HepG2 (cell line): ENCODE measurements around the gene F7. TPM values are rescaled to one million over a fixed set of nuclear protein-coding genes. Genes with fewer than 3 reads are reported as not detected.

Source experiments
- ATAC-seq: fragments of 200-7000 bp; cut with Tn5 transposase; 3 replicates; pipeline ENCODE4 v1.9.1; 2020; ENCODE audit warnings: mild to moderate bottlenecking, moderate library complexity
- BruUV-seq: library from RNA; stranded (reverse); fragments of 400-500 nt; replicated peaks from 2 replicates; lab custom pipeline; 2021; lab: Mats Ljungman, UMichigan
- CTCF ChIA-PET: fragments of 300-600 bp; formaldehyde crosslinking; extraction: SDS; loops from one replicate; lab custom pipeline; 2021; ENCODE audit warnings: low total read pairs, inconsistent platforms, low intra/inter-chr PET ratio; lab: Yijun Ruan, JAX
- POLR2A ChIA-PET: fragments of 350-600 bp; sonication (Branson Sonifier 250); formaldehyde crosslinking; loops from one replicate; lab custom pipeline; 2020; ENCODE audit warnings: antibody characterized with exemption, inconsistent platforms; lab: Yijun Ruan, JAX
- DNase-seq: peaks from one replicate; pipeline ENCODE4 v3.0.0-alpha.2; 2015; ENCODE audit warnings: low spot score
- FAIRE-seq: peaks from 3 replicates; lab custom pipeline; 2011; peaks lifted over from hg19 to GRCh38; lab: Jason Lieb, UNC
- H2AFZ ChIP-seq: one replicate; pipeline ENCODE4 v1.6.1; 2011; ENCODE audit warnings: low read length, inconsistent platforms
- H3K27ac ChIP-seq: fragments of 300-600 bp; 3 replicates; pipeline ENCODE4 v1.8.0; 2011; ENCODE audit warnings: mixed run types, mild to moderate bottlenecking, mixed read lengths, low read length, inconsistent platforms; ENCODE audit not compliant: insufficient read depth; ENCODE audit errors: extremely low read length
- H3K27me3 ChIP-seq, 2 experiments: fragments of 200-600 bp in 1 of 2; 2 replicates in 1 of 2; 3 replicates in 1 of 2; pipeline versions ENCODE4 v1.6.0 to v1.8.0; 2011; ENCODE audit warnings: low read length in 2 of 2, mild to moderate bottlenecking in 2 of 2, moderate library complexity in 2 of 2, inconsistent platforms in 1 of 2; ENCODE audit not compliant: insufficient read depth in 2 of 2, control insufficient read depth in 1 of 2
- H3K36me3 ChIP-seq, 2 experiments: fragments of 200-600 bp in 1 of 2; replicated peaks in 1 of 2; 2 replicates in 1 of 2; 3 replicates in 1 of 2; pipeline versions ENCODE4 v1.5.1 to v1.8.0; 2011; ENCODE audit warnings: low read length in 2 of 2, inconsistent platforms in 1 of 2; ENCODE audit not compliant: insufficient read depth in 2 of 2, control insufficient read depth in 1 of 2
- H3K4me1 ChIP-seq: 2 replicates; pipeline ENCODE4 v1.5.1; 2012; ENCODE audit warnings: low read length, inconsistent platforms; ENCODE audit not compliant: insufficient read depth
- H3K4me2 ChIP-seq: 2 replicates; pipeline ENCODE4 v1.6.0; 2011; ENCODE audit warnings: low read depth, low read length, inconsistent platforms
- H3K4me3 ChIP-seq, 3 experiments: fragments of 200-600 bp in 1 of 3; sonication (generic), shearing (Covaris generic) in 1 of 3; replicated peaks in 1 of 3; 2 replicates each; pipeline ENCODE4 v1.5.1; 2011 to 2016; ENCODE audit warnings: low read length in 3 of 3, inconsistent platforms in 2 of 3, low read depth in 2 of 3, mild to moderate bottlenecking in 2 of 3, control low read depth in 1 of 3, mixed read lengths in 1 of 3; ENCODE audit not compliant: insufficient read depth in 1 of 3
- H3K79me2 ChIP-seq: one replicate; pipeline ENCODE4 v1.6.1; 2011; ENCODE audit warnings: low read length, inconsistent platforms; ENCODE audit not compliant: insufficient read depth
- H3K9ac ChIP-seq: 2 replicates; pipeline ENCODE4 v1.6.0; 2011; ENCODE audit warnings: mild to moderate bottlenecking, low read depth, low read length, inconsistent platforms; ENCODE audit not compliant: insufficient read depth
- H3K9me3 ChIP-seq: 2 replicates; pipeline ENCODE4 v1.5.1; 2012; ENCODE audit warnings: mild to moderate bottlenecking, low read length
- H4K20me1 ChIP-seq: 2 replicates; pipeline ENCODE4 v1.6.0; 2011; ENCODE audit warnings: inconsistent platforms, mild to moderate bottlenecking, low read length, moderate library complexity; ENCODE audit not compliant: insufficient read depth
- AGO2 ChIP-seq: fragments of 200-400 bp; formaldehyde crosslinking; optimal IDR thresholded peaks from 2 replicates; pipeline ENCODE3; 2017; ENCODE audit warnings: mild to moderate bottlenecking, low read depth, low read length, moderate library complexity
- HDAC2 ChIP-seq: sonication (generic); formaldehyde crosslinking; IDR thresholded peaks from 2 replicates; pipeline ENCODE4 v1.4.0; 2020; ENCODE audit warnings: missing genetic modification reagents
- ISL2 ChIP-seq: sonication (generic); formaldehyde crosslinking; IDR thresholded peaks from 2 replicates; pipeline ENCODE4 v1.5.0; 2020; ENCODE audit warnings: missing genetic modification reagents
- LCORL ChIP-seq, 2 experiments: fragments of 450-650 bp in 1 of 2; sonication (generic) in 1 of 2; formaldehyde crosslinking in 1 of 2; IDR thresholded peaks; 2 replicates each; pipeline versions ENCODE4 v1.5.0 to v1.6.1; 2017 to 2020; ENCODE audit warnings: antibody characterized with exemption in 1 of 2, missing genetic modification reagents in 1 of 2
- MATR3 ChIP-seq: sonication (generic); formaldehyde crosslinking; IDR thresholded peaks from 2 replicates; pipeline ENCODE4 v1.4.0; 2020; ENCODE audit warnings: missing genetic modification reagents
- MBD4 ChIP-seq: IDR thresholded peaks from 2 replicates; pipeline ENCODE4 v1.6.1; 2012; ENCODE audit warnings: low read length, inconsistent platforms, borderline replicate concordance
- MEIS2 ChIP-seq: sonication (generic); formaldehyde crosslinking; IDR thresholded peaks from 2 replicates; pipeline ENCODE4 v1.9.0; 2021; ENCODE audit warnings: mild to moderate bottlenecking, missing genetic modification reagents
- NFE2L2 ChIP-seq: fragments of 150-350 bp; IDR thresholded peaks from 2 replicates; pipeline ENCODE4 v1.6.1; 2014; ENCODE audit warnings: low read length
- ZEB1 ChIP-seq: IDR thresholded peaks from 2 replicates; pipeline ENCODE4 v1.6.1; 2012; ENCODE audit warnings: mild to moderate bottlenecking, low read depth, inconsistent platforms; ENCODE audit not compliant: insufficient replicate concordance
- ZNF121 ChIP-seq: sonication (generic); formaldehyde crosslinking; IDR thresholded peaks from 2 replicates; pipeline ENCODE4 v1.5.0; 2020; ENCODE audit warnings: mild to moderate bottlenecking, missing genetic modification reagents
- ZNF83 ChIP-seq: sonication (generic); formaldehyde crosslinking; IDR thresholded peaks from 2 replicates; pipeline ENCODE4 v1.4.0; 2020; ENCODE audit warnings: missing genetic modification reagents, mild to moderate bottlenecking, borderline replicate concordance
- WGBS: methylation state at CpG from one replicate; pipeline ENCODE4 v1.1.6; 2017; ENCODE audit warnings: low lambda C conversion rate; 5-methylcytosine and 5-hydroxymethylcytosine counted together
- in situ Hi-C: cut with HindIII; loops from 2 replicates; pipeline ENCODE4 v1.10.0; 2017; ENCODE audit warnings: low pct_unique_long_range_greater_than_20kb; ENCODE audit not compliant: extremely low pct_ligation_motif_present
- intact Hi-C: fragments of 100-400 bp; cut with micrococcal nuclease; formaldehyde crosslinking; loops from one replicate; pipeline ENCODE4 v1.10.0; 2022; ENCODE audit not compliant: unreplicated experiment
- polyA plus RNA-seq, 8 experiments: library from polyadenylated mRNA; depleted of rRNA in 3 of 8; stranded (reverse) in 7 of 8; unstranded in 1 of 8; fragments of >200 nt; fragmentation: Illumina TruSeq in 4 of 8; extraction: Trizol in 4 of 8; gene quantifications; 2 replicates each; pipeline versions ENCODE4 v1.2.1 to v1.2.3, GENCODE V29; 2011 to 2016; ENCODE audit warnings: low read depth in 4 of 8, missing spikeins in 1 of 8, mixed read lengths in 1 of 8; ENCODE audit not compliant: insufficient read depth in 1 of 8
- total RNA-seq, 5 experiments: library from RNA; depleted of rRNA; stranded (reverse); fragments of >200 nt; fragmentation: Illumina TruSeq; extraction: Trizol; gene quantifications; 2 replicates each; pipeline ENCODE4 v1.2.3, GENCODE V29; 2016; ENCODE audit warnings: low read depth in 1 of 5
- TF ChIP-seq, protein P1 (sequence below): sonication (generic); formaldehyde crosslinking; IDR thresholded peaks from 2 replicates; pipeline ENCODE4 v1.4.0; 2020; ENCODE audit warnings: mild to moderate bottlenecking, missing genetic modification reagents
- TF ChIP-seq, protein P2 (sequence below): sonication (generic); formaldehyde crosslinking; IDR thresholded peaks from 2 replicates; pipeline ENCODE4 v1.4.0; 2020; ENCODE audit warnings: missing genetic modification reagents
- TF ChIP-seq, protein P3 (sequence below), 2 experiments: IDR thresholded peaks; 2 replicates each; pipeline ENCODE4 v1.6.1; 2011 to 2012; ENCODE audit warnings: low read length in 2 of 2, borderline replicate concordance in 1 of 2, low read depth in 1 of 2, mild to moderate bottlenecking in 1 of 2, moderate library complexity in 1 of 2

F7 gene
- total and polyA plus RNA-seq, 2 of the 13 experiments (the other 11 are each of a cell fraction or from before 2014, with no cell fraction given) = 12.6 to 26.5 TPM

GRCh38 chr13:113076681-113077401 is 28.8 kb upstream of the F7 start:
- no peaks in the 10 kb centered on the region for H3K27me3 ChIP-seq
- ChIA-PET POLR2A (no interaction called here), CTCF (no interaction called here)
- H4K20me1 ChIP-seq = no peaks in the 10 kb centered on the region
- peak; percentile 6 for TF ChIP-seq AGO2
- no peak for TF ChIP-seq MEIS2 (CRISPR knock-in tag)
- H2AFZ ChIP-seq = no peak overlapping the region
- ATAC-seq (no peak), DNase-seq (no peak), FAIRE-seq (no peak)
- H3K27ac ChIP-seq = no peak overlapping the region
- H3K79me2 ChIP-seq = no peaks in the 10 kb centered on the region
- no peaks in the 10 kb centered on the region for H3K4me1 ChIP-seq
- no peaks in the 10 kb centered on the region for H3K9me3 ChIP-seq
- peaks cover 15 to 51% of the 10 kb centered on the region in 2 experiments; a peak in 4 of 5 replicates for H3K36me3 ChIP-seq
- no peak overlapping the region for H3K4me2 ChIP-seq
- intact Hi-C loops (no loop called here), in situ Hi-C loops (no loop called here)
- no peak overlapping the region for H3K4me3 ChIP-seq
- 100% methylated on average over 13 of the region's 39 CpGs for WGBS
- no TSS peak for BruUV-seq
- no peak overlapping the region for H3K9ac ChIP-seq

GRCh38 chr13:113077566-113077952 is 28.0 kb upstream of the F7 start:
- Histone ChIP-seq H2AFZ (no peak overlapping the region), H3K27ac (no peak overlapping the region), H3K9me3 (no peaks in the 10 kb centered on the region), H4K20me1 (no peaks in the 10 kb centered on the region), H3K36me3 (peaks cover 15 to 46% of the 10 kb centered on the region in 2 experiments; a peak in 4 of 5 replicates), H3K27me3 (no peaks in the 10 kb centered on the region), H3K4me1 (no peaks in the 10 kb centered on the region), H3K4me3 (no peak overlapping the region), H3K79me2 (no peaks in the 10 kb centered on the region), H3K9ac (no peak overlapping the region), H3K4me2 (no peak overlapping the region)
- 93% methylated on average over 20 of the region's 20 CpGs for WGBS
- ChIA-PET POLR2A (no interaction called here), CTCF (no interaction called here)
- no peak for DNase-seq
- in situ Hi-C loops (no loop called here), intact Hi-C loops (no loop called here)
- no TSS peak for BruUV-seq
- no peak for ATAC-seq
- no peak for FAIRE-seq
- TF ChIP-seq MATR3 (CRISPR knock-in tag) = no peak
- TF ChIP-seq ZEB1 = no peak
- TF ChIP-seq ZNF83 (CRISPR knock-in tag) = no peak
- no peak for TF ChIP-seq NFE2L2
- TF ChIP-seq, protein P1, sequence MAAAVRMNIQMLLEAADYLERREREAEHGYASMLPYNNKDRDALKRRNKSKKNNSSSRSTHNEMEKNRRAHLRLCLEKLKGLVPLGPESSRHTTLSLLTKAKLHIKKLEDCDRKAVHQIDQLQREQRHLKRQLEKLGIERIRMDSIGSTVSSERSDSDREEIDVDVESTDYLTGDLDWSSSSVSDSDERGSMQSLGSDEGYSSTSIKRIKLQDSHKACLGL (CRISPR knock-in tag) = no peak
- TF ChIP-seq ZNF121 (CRISPR knock-in tag) = no peak
- TF ChIP-seq HDAC2 (CRISPR knock-in tag) = no peak
- TF ChIP-seq, protein P2, sequence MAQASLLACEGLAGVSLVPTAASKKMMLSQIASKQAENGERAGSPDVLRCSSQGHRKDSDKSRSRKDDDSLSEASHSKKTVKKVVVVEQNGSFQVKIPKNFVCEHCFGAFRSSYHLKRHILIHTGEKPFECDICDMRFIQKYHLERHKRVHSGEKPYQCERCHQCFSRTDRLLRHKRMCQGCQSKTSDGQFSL (CRISPR knock-in tag) = no peak
- no peak for TF ChIP-seq MBD4
- no peak for TF ChIP-seq LCORL (IDR thresholded peaks at IDR 0.05)
- TF ChIP-seq LCORL (CRISPR knock-in tag; IDR thresholded peaks at IDR 0.05) = no peak
- no peak for TF ChIP-seq ISL2 (CRISPR knock-in tag)
- TF ChIP-seq, protein P3, sequence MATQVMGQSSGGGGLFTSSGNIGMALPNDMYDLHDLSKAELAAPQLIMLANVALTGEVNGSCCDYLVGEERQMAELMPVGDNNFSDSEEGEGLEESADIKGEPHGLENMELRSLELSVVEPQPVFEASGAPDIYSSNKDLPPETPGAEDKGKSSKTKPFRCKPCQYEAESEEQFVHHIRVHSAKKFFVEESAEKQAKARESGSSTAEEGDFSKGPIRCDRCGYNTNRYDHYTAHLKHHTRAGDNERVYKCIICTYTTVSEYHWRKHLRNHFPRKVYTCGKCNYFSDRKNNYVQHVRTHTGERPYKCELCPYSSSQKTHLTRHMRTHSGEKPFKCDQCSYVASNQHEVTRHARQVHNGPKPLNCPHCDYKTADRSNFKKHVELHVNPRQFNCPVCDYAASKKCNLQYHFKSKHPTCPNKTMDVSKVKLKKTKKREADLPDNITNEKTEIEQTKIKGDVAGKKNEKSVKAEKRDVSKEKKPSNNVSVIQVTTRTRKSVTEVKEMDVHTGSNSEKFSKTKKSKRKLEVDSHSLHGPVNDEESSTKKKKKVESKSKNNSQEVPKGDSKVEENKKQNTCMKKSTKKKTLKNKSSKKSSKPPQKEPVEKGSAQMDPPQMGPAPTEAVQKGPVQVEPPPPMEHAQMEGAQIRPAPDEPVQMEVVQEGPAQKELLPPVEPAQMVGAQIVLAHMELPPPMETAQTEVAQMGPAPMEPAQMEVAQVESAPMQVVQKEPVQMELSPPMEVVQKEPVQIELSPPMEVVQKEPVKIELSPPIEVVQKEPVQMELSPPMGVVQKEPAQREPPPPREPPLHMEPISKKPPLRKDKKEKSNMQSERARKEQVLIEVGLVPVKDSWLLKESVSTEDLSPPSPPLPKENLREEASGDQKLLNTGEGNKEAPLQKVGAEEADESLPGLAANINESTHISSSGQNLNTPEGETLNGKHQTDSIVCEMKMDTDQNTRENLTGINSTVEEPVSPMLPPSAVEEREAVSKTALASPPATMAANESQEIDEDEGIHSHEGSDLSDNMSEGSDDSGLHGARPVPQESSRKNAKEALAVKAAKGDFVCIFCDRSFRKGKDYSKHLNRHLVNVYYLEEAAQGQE (IDR thresholded peaks at IDR 0.05; ENCODE audit: borderline replicate concordance in 1 of 2, low read depth in 1 of 2, low read length in 2 of 2) = no peak
